Measurements from ENCODE around the gene TDO2. TPM values are rescaled to one million over a fixed set of nuclear protein-coding genes. Genes with fewer than 3 reads are reported as not detected.

The TDO2 gene
- total RNA-seq, 1 experiment from 2014 or later, result 2.0 TPM

GRCh38 chr4:155909615-155910226 lies 6.2 kb downstream of the TDO2 start:
- Histone ChIP-seq H3K27me3 (ENCODE audit: low read length) (no peaks in the 10 kb centered on the region), H3K9ac (ENCODE audit: low read length) (no peak overlapping the region), H3K27ac (ENCODE audit: low read length) (no peak overlapping the region), H2AFZ (ENCODE audit: low read length) (no peak overlapping the region), H3K9me3 (ENCODE audit: low read length) (no peaks in the 10 kb centered on the region), H3K9me2 (replicated peaks; ENCODE audit: insufficient read depth, low read length) (no peaks in the 10 kb centered on the region), H3K4me3 (ENCODE audit: low read length) (no peak overlapping the region), H3K36me3 (ENCODE audit: insufficient read depth, low read length) (no peaks in the 10 kb centered on the region), H3K79me2 (ENCODE audit: low read length) (no peaks in the 10 kb centered on the region), H3K4me1 (ENCODE audit: low read length) (peaks cover 9% of the 10 kb centered on the region), H4K20me1 (ENCODE audit: insufficient read depth, low read depth, low read length) (no peaks in the 10 kb centered on the region), H3K4me2 (ENCODE audit: low read depth, low read length, poor library complexity, severe bottlenecking) (no peak overlapping the region)
- no peak for DNase-seq

- H3K27ac ChIP-seq (ENCODE audit: low read length), result no peak overlapping the region
- no peaks in the 10 kb centered on the region for H3K27me3 ChIP-seq (ENCODE audit: low read length)
- no peaks in the 10 kb centered on the region for H3K9me2 ChIP-seq (replicated peaks; ENCODE audit: insufficient read depth, low read length)
- H3K79me2 ChIP-seq (ENCODE audit: low read length), result no peaks in the 10 kb centered on the region
- H3K9ac ChIP-seq (ENCODE audit: low read length), result no peak overlapping the region
- no peaks in the 10 kb centered on the region for H3K9me3 ChIP-seq (ENCODE audit: low read length)
- no peaks in the 10 kb centered on the region for H3K36me3 ChIP-seq (ENCODE audit: insufficient read depth, low read length)
- no peak for DNase-seq
- no peak overlapping the region for H3K4me3 ChIP-seq (ENCODE audit: low read length)
- no peak overlapping the region for H2AFZ ChIP-seq (ENCODE audit: low read length)
- H4K20me1 ChIP-seq (ENCODE audit: insufficient read depth, low read depth, low read length), result no peaks in the 10 kb centered on the region
- H3K4me2 ChIP-seq (ENCODE audit: low read depth, low read length, poor library complexity, severe bottlenecking), result no peak overlapping the region
- H3K4me1 ChIP-seq (ENCODE audit: low read length), result peaks cover 18% of the 10 kb centered on the region
These were observed 8.4 kb downstream of the TDO2 start for GRCh38 chr4:155911905-155912304.

GRCh38 chr4:155914782-155915181 lies 11.3 kb downstream of the TDO2 start:
- H3K79me2 ChIP-seq (ENCODE audit: low read length), result no peaks in the 10 kb centered on the region
- H3K9me2 ChIP-seq (replicated peaks; ENCODE audit: insufficient read depth, low read length), result no peaks in the 10 kb centered on the region
- no peak overlapping the region for H3K9ac ChIP-seq (ENCODE audit: low read length)
- H3K4me1 ChIP-seq (ENCODE audit: low read length), result peaks cover 10% of the 10 kb centered on the region
- no peak for DNase-seq
- no peak overlapping the region for H3K4me3 ChIP-seq (ENCODE audit: low read length)
- H3K4me2 ChIP-seq (ENCODE audit: low read depth, low read length, poor library complexity, severe bottlenecking), result peak overlapping the region; percentile 8
- H3K36me3 ChIP-seq (ENCODE audit: insufficient read depth, low read length), result no peaks in the 10 kb centered on the region
- H2AFZ ChIP-seq (ENCODE audit: low read length), result peak overlapping the region; percentile 15; the same call in 1 of the 2 replicates
- no peaks in the 10 kb centered on the region for H4K20me1 ChIP-seq (ENCODE audit: insufficient read depth, low read depth, low read length)
- no peaks in the 10 kb centered on the region for H3K27me3 ChIP-seq (ENCODE audit: low read length)
- H3K9me3 ChIP-seq (ENCODE audit: low read length), result no peaks in the 10 kb centered on the region
- no peak overlapping the region for H3K27ac ChIP-seq (ENCODE audit: low read length)

GRCh38 chr4:155921597-155921996 lies 18.1 kb downstream of the TDO2 start:
- no peaks in the 10 kb centered on the region for H4K20me1 ChIP-seq (ENCODE audit: insufficient read depth, low read depth, low read length)
- H2AFZ ChIP-seq (ENCODE audit: low read length), result no peak overlapping the region
- no peak overlapping the region for H3K4me3 ChIP-seq (ENCODE audit: low read length)
- no peak overlapping the region for H3K9ac ChIP-seq (ENCODE audit: low read length)
- H3K4me1 ChIP-seq (ENCODE audit: low read length), result no peaks in the 10 kb centered on the region
- H3K9me3 ChIP-seq (ENCODE audit: low read length), result no peaks in the 10 kb centered on the region
- no peaks in the 10 kb centered on the region for H3K79me2 ChIP-seq (ENCODE audit: low read length)
- H3K27me3 ChIP-seq (ENCODE audit: low read length), result peaks cover 2% of the 10 kb centered on the region; the same call in 1 of the 2 replicates
- no peaks in the 10 kb centered on the region for H3K9me2 ChIP-seq (replicated peaks; ENCODE audit: insufficient read depth, low read length)
- H3K4me2 ChIP-seq (ENCODE audit: low read depth, low read length, poor library complexity, severe bottlenecking), result no peak overlapping the region
- no peak overlapping the region for H3K27ac ChIP-seq (ENCODE audit: low read length)
- DNase-seq, result no peak
- H3K36me3 ChIP-seq (ENCODE audit: insufficient read depth, low read length), result no peaks in the 10 kb centered on the region

GRCh38 chr4:155924637-155925036 lies 21.1 kb downstream of the TDO2 start:
- Histone ChIP-seq H3K9ac (ENCODE audit: low read length) (no peak overlapping the region), H3K9me3 (ENCODE audit: low read length) (no peaks in the 10 kb centered on the region), H3K36me3 (ENCODE audit: insufficient read depth, low read length) (no peaks in the 10 kb centered on the region), H3K4me3 (ENCODE audit: low read length) (no peak overlapping the region), H3K9me2 (replicated peaks; ENCODE audit: insufficient read depth, low read length) (no peaks in the 10 kb centered on the region), H3K79me2 (ENCODE audit: low read length) (no peaks in the 10 kb centered on the region), H4K20me1 (ENCODE audit: insufficient read depth, low read depth, low read length) (no peaks in the 10 kb centered on the region), H3K4me1 (ENCODE audit: low read length) (peaks cover 3% of the 10 kb centered on the region), H3K27ac (ENCODE audit: low read length) (no peak overlapping the region), H3K27me3 (ENCODE audit: low read length) (peaks cover 2% of the 10 kb centered on the region; the same call in 1 of the 2 replicates), H2AFZ (ENCODE audit: low read length) (no peak overlapping the region), H3K4me2 (ENCODE audit: low read depth, low read length, poor library complexity, severe bottlenecking) (no peak overlapping the region)
- DNase-seq, result no peak

GRCh38 chr4:155929833-155930232 lies 26.3 kb downstream of the TDO2 start:
- Histone ChIP-seq H3K4me1 (ENCODE audit: low read length) (peaks cover 8% of the 10 kb centered on the region), H3K4me2 (ENCODE audit: low read depth, low read length, poor library complexity, severe bottlenecking) (no peak overlapping the region), H3K4me3 (ENCODE audit: low read length) (no peak overlapping the region), H3K79me2 (ENCODE audit: low read length) (no peaks in the 10 kb centered on the region), H3K9me3 (ENCODE audit: low read length) (no peaks in the 10 kb centered on the region), H3K27ac (ENCODE audit: low read length) (no peak overlapping the region), H3K9me2 (replicated peaks; ENCODE audit: insufficient read depth, low read length) (no peaks in the 10 kb centered on the region; the same call in 1 of the 2 replicates), H3K36me3 (ENCODE audit: insufficient read depth, low read length) (no peaks in the 10 kb centered on the region), H3K9ac (ENCODE audit: low read length) (no peak overlapping the region), H3K27me3 (ENCODE audit: low read length) (no peaks in the 10 kb centered on the region), H4K20me1 (ENCODE audit: insufficient read depth, low read depth, low read length) (no peaks in the 10 kb centered on the region), H2AFZ (ENCODE audit: low read length) (no peak overlapping the region)
- DNase-seq, result peak; percentile 73

GRCh38 chr4:155930330-155930729 lies 26.8 kb downstream of the TDO2 start:
- Histone ChIP-seq H3K4me2 (ENCODE audit: low read depth, low read length, poor library complexity, severe bottlenecking) (no peak overlapping the region), H3K4me1 (ENCODE audit: low read length) (peaks cover 8% of the 10 kb centered on the region), H3K27ac (ENCODE audit: low read length) (no peak overlapping the region), H3K27me3 (ENCODE audit: low read length) (no peaks in the 10 kb centered on the region), H3K9me2 (replicated peaks; ENCODE audit: insufficient read depth, low read length) (no peaks in the 10 kb centered on the region; the same call in 1 of the 2 replicates), H3K79me2 (ENCODE audit: low read length) (no peaks in the 10 kb centered on the region), H4K20me1 (ENCODE audit: insufficient read depth, low read depth, low read length) (no peaks in the 10 kb centered on the region), H2AFZ (ENCODE audit: low read length) (no peak overlapping the region), H3K4me3 (ENCODE audit: low read length) (no peak overlapping the region), H3K9ac (ENCODE audit: low read length) (no peak overlapping the region), H3K36me3 (ENCODE audit: insufficient read depth, low read length) (no peaks in the 10 kb centered on the region), H3K9me3 (ENCODE audit: low read length) (no peaks in the 10 kb centered on the region)
- DNase-seq, result no peak

GRCh38 chr4:155931634-155932033 lies 28.1 kb downstream of the TDO2 start:
- Histone ChIP-seq H3K27me3 (ENCODE audit: low read length) (no peaks in the 10 kb centered on the region), H4K20me1 (ENCODE audit: insufficient read depth, low read depth, low read length) (no peaks in the 10 kb centered on the region), H3K79me2 (ENCODE audit: low read length) (no peaks in the 10 kb centered on the region), H3K4me2 (ENCODE audit: low read depth, low read length, poor library complexity, severe bottlenecking) (no peak overlapping the region), H3K9me2 (replicated peaks; ENCODE audit: insufficient read depth, low read length) (no peaks in the 10 kb centered on the region; the same call in 1 of the 2 replicates), H3K27ac (ENCODE audit: low read length) (no peak overlapping the region), H3K36me3 (ENCODE audit: insufficient read depth, low read length) (no peaks in the 10 kb centered on the region), H3K9me3 (ENCODE audit: low read length) (no peaks in the 10 kb centered on the region), H3K4me1 (ENCODE audit: low read length) (peaks cover 16% of the 10 kb centered on the region), H3K9ac (ENCODE audit: low read length) (no peak overlapping the region), H2AFZ (ENCODE audit: low read length) (no peak overlapping the region), H3K4me3 (ENCODE audit: low read length) (no peak overlapping the region)
- no peak for DNase-seq

Measured in Karpas-422 (cell line).